Body of pancreas (tissue), 4 donors: ENCODE measurements around the gene TRMT61A. TPM values are rescaled to one million over a fixed set of nuclear protein-coding genes. Genes with fewer than 3 reads are reported as not detected.

ENCODE experiments used
- ATAC-seq: fragments of 150-250 bp; one replicate; pipeline ENCODE4 v1.9.1; 2016
- DNase-seq, 4 donors: peaks; one replicate each; pipeline ENCODE4 v3.0.0-alpha.2; 2019
- H3K27ac ChIP-seq, 4 donors: fragments of 200-600 bp; sonication (generic); 1 replicate in 3 of 4; 2 replicates in 1 of 4; pipeline versions ENCODE4 v1.5.1 to v1.6.1; 2016 to 2019; ENCODE audit warnings: mild to moderate bottlenecking in 1 of 4, mixed read lengths in 1 of 4, moderate library complexity in 1 of 4
- H3K27me3 ChIP-seq, 2 donors: fragments of 200-600 bp; sonication (generic); one replicate each; pipeline ENCODE4 v1.6.0; 2016; ENCODE audit warnings: mild to moderate bottlenecking in 1 of 2
- H3K36me3 ChIP-seq, 2 donors: fragments of 200-600 bp; sonication (generic); replicated peaks in 1 of 2; 2 replicates each; pipeline ENCODE4 v1.5.1; 2016; ENCODE audit warnings: low read depth in 2 of 2; ENCODE audit not compliant: insufficient read depth in 1 of 2
- H3K4me1 ChIP-seq: fragments of 200-600 bp; sonication (generic); one replicate; pipeline ENCODE4 v1.6.0; 2016
- H3K4me3 ChIP-seq, 2 donors: fragments of 200-600 bp; sonication (generic); 1 replicate in 1 of 2; 2 replicates in 1 of 2; pipeline ENCODE4 v1.5.1; 2016 to 2019
- H3K9me3 ChIP-seq, 3 donors: fragments of 200-600 bp; sonication (generic); 1 replicate in 2 of 3; 2 replicates in 1 of 3; pipeline ENCODE4 v1.5.1; 2016
- CTCF ChIP-seq, 7 experiments: fragments of 450-650 bp in 4 of 7; fragments of 200-600 bp in 3 of 7; sonication (generic) in 3 of 7; IDR thresholded peaks; one replicate each; pipeline ENCODE4 v1.5.1; 2016 to 2019; ENCODE audit warnings: antibody characterized with exemption in 7 of 7
- POLR2A ChIP-seq, 3 donors: fragments of 450-650 bp; IDR thresholded peaks; one replicate each; pipeline ENCODE4 v1.6.1; 2016; ENCODE audit warnings: antibody characterized with exemption in 3 of 3, mild to moderate bottlenecking in 2 of 3
- WGBS, 2 donors: methylation state at CpG; one replicate each; pipeline ENCODE4 v1.1.5; 2017; 5-methylcytosine and 5-hydroxymethylcytosine counted together
- intact Hi-C: fragments of 100-400 bp; cut with DNase I; formaldehyde crosslinking; loops from one replicate; pipeline ENCODE4 v1.15.1; 2023
- total RNA-seq, 2 donors: library from RNA; depleted of rRNA; stranded (reverse); fragments of >200 nt; gene quantifications; one replicate each; pipeline ENCODE4 v1.1.0, GENCODE V29; 2016

Gene TRMT61A
- total RNA-seq, 2 donors from 2014 or later = 7.9 to 10.4 TPM

DNA sequence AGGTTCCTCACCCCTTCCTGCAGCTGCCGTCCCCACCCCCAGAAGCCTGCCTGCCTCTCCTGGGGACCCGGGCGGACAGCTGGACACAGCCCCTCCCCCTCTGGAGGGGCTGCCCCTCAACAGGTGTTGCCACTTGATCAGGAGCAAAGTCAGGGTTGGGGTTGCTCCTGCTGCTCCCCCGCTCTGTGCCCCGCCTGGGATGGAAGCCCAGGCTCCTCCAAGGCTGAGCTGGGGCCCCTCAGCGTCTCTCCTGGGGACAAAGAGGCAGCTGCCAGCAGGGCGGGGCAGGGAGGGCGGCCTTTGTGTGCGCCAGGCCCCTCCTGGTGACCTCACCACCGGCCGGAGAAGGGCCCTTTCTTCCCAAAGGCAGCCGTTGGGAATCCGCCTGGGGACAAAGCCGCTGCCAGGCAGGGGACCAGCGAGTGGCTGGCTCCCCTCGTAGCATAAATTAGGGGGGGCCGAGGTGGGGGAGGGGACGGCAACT is 13.7 kb downstream of the TRMT61A start:
- TF ChIP-seq CTCF (IDR thresholded peaks at IDR 0.05) (no peak), POLR2A (IDR thresholded peaks at IDR 0.05) (no peak)
- ATAC-seq = peak; percentile 16
- intact Hi-C loops = no loop called here
- H3K4me3 ChIP-seq = no peak overlapping the region
- no peaks in the 10 kb centered on the region for H3K9me3 ChIP-seq
- no peaks in the 10 kb centered on the region for H3K36me3 ChIP-seq
- no peaks in the 10 kb centered on the region for H3K27me3 ChIP-seq
- no peak overlapping the region for H3K27ac ChIP-seq
- peaks cover 48% of the 10 kb centered on the region for H3K4me1 ChIP-seq
- WGBS, 2 donors = 4 to 11% methylated on average over 4 to 18 of the region's 18 CpGs
- DNase-seq = peak in 2 of 4 donors; percentile 51 to 61

DNA sequence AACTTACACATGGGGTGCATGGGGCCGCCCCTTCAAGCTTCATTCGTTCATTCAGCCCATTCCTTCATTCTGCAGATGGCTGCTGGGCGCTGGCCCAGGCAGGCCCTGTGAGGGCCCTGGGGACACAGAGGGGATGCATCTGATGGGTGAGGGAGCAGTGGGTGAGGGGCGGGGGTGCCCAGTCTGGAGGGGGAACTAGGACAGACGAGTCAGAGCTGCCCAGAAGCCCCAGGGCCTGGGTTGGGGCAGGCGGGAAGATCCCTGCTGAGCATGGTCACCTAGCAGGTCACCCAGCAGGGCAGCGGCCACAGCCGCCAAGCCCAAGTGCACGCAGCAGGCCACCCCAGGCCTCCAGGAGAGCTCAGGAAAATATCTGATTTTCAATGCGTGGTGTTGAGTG is 14.1 kb downstream of the TRMT61A start:
- 64 to 73% methylated on average over 6 to 7 of the region's 10 CpGs for WGBS, 2 donors
- Histone ChIP-seq H3K27me3 (no peaks in the 10 kb centered on the region), H3K9me3 (no peaks in the 10 kb centered on the region), H3K4me1 (peaks cover 44% of the 10 kb centered on the region), H3K4me3 (no peak overlapping the region), H3K27ac (no peak overlapping the region), H3K36me3 (no peaks in the 10 kb centered on the region)
- DNase-seq (no peak), ATAC-seq (no peak)
- intact Hi-C loops = no loop called here
- TF ChIP-seq CTCF (IDR thresholded peaks at IDR 0.05) (no peak), POLR2A (IDR thresholded peaks at IDR 0.05) (no peak)

GRCh38 chr14:103543721-103544387 is 14.9 kb downstream of the TRMT61A start:
- H3K9me3 ChIP-seq = no peaks in the 10 kb centered on the region
- TF ChIP-seq POLR2A (IDR thresholded peaks at IDR 0.05) (no peak), CTCF (IDR thresholded peaks at IDR 0.05) (no peak)
- H3K4me1 ChIP-seq = peaks cover 37% of the 10 kb centered on the region
- DNase-seq (no peak), ATAC-seq (no peak)
- WGBS, 2 donors = 60 to 82% methylated on average over 1 to 13 of the region's 19 CpGs
- H3K27ac ChIP-seq = no peak overlapping the region
- no peaks in the 10 kb centered on the region for H3K27me3 ChIP-seq
- no peak overlapping the region for H3K4me3 ChIP-seq
- H3K36me3 ChIP-seq = no peaks in the 10 kb centered on the region
- intact Hi-C loops = no loop called here

GRCh38 chr14:103544388-103545218 is 15.6 kb downstream of the TRMT61A start:
- H3K27me3 ChIP-seq = no peaks in the 10 kb centered on the region
- WGBS, 2 donors = 78 to 93% methylated on average over 3 to 22 of the region's 35 CpGs
- TF ChIP-seq CTCF (IDR thresholded peaks at IDR 0.05) = no peak
- no peak for TF ChIP-seq POLR2A (IDR thresholded peaks at IDR 0.05)
- H3K4me1 ChIP-seq = peaks cover 41% of the 10 kb centered on the region
- no peak overlapping the region for H3K4me3 ChIP-seq
- DNase-seq (no peak), ATAC-seq (no peak)
- H3K27ac ChIP-seq = no peak overlapping the region
- intact Hi-C loops = no loop called here
- no peaks in the 10 kb centered on the region for H3K36me3 ChIP-seq
- H3K9me3 ChIP-seq = no peaks in the 10 kb centered on the region
